Right hindlimb (tissue), 1 donor: ENCODE results near the gene CARHSP1.
"Not testable (repeated sequence)": the region's sequence is repeated elsewhere in the genome, so short reads cannot be mapped to it uniquely, and the experiment has no call there.

Experiments
- DNase-seq: peaks from one replicate; pipeline ENCODE4 v3.0.0-alpha.2; 2018

Gene CARHSP1

DNA sequence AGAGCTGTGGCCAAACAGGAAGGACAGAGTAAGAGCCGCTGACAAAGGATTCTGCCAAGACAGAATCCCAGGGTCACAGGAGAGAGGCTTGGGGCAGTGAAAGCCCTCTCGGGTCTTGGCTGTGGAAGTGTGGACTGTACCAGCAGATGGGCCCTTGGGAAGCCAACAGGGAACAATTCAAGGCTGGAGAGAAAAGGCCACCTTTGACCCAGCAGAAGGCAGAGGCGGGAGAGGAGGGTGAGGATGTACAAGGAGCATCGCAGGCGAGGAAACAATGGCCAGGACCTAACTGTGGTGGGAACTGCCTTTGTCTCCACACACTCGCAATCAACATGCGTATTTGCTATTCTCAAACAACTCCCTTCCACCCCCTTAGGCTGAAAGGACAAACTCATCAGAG is 15.7 kb downstream of the CARHSP1 start:
- no peak for DNase-seq

DNA sequence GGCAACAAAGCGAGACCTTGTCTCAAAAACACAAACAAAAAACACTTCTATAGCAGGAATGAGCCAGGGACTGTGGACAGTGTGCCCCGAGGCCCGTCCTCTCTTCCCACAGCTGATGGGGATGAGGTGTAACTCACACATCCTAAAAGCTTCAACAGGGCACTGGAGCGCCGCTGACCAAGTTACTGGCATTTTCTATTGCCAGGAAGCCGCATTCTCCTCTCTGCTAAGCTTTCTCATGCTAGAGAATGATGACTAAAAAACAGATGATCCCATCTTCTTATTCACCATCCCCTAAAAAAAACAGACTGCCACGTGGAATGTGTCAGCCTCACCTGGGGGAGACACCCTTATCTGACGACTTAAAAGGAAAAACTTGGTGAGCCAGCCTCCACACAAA is 16.3 kb downstream of the CARHSP1 start:
- no peak for DNase-seq

DNA sequence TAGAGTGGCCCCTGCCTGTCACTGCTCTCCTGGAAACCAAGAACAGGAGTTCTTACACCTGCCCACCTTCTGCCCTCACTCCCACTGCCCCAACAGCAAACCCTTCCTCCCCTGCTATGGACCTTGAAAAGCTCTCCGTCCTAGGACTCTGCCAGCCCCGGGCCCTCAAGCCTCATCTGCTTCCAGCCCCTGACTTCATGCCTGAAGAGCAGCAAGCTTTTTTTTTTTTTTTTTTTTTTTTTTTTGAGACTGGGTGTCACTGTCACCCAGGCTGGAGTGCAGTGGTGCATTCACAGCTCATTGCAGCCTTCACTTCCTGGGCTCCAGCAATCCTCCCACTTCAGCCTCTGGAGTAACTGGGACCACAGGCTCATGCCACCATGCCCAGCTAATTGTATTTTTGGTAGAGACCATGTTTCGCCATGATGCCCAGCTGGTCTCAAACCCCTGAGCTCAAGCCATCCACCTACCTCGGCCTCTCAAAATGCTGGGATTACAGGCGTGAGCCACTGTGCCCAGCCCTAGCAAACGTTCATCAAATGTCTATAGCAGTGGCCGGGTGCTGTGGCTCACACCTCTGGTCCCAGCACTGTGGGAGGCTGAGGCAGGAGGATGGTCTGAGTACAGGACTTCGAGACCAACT is 16.9 kb downstream of the CARHSP1 start:
- DNase-seq: no peak

DNA sequence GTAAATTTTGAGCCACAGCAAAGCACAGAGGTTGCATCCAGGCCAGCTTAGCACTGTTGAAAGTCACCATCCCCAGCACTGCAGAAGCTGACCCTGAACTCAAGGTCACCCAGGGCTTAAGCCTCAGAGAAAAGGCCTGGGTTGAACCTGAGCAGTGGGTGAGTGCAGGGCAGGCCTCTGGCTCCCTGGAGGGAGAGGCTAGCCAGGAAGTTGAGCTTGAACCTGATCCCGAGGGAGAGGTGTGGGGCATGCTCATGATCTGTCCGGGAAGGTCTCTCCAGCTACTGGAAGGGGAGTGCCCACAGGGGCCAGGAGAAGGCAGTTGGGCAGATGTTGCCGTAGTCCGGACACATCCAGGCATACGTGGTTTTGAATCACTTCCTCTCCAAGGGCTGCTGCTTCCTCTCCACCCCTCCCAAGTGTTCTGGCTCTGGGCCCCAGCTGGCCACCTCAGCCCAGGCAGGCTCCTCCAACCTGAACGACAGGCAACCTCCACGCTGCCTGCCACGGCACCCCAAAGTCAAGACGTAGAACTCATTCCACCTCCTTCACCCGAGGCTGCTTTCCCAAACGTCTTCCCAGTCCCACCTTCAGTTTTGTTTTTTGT is 18.4 kb downstream of the CARHSP1 start:
- no peak for DNase-seq

DNA sequence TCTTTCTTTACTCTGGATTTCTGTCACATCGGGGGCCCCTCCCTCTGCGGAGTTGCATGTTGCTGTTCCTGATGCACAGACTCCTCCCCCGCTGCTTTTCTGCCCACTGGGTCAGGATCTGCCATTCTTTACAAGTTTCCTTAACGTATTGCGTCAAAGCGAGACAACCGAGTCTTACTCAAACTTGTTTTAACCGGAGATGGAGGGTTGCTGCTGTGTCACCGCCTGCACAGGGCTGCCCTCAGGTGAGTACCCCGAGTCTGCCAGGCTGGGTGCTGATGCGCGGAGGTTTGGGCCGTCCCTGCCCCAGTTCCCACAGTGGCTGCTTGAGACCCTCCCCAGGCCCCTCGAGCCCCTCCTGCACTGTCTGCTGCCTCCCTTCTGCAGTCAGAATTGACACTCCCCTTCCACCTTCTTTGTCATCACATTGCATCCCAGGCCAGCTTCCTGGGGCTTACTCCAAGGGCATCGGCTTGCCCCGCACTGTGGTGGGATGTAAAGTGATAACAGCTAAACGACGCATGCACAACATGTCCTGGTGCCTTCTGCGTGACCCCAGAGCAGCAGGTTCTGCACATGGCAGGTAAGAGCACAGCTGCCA is 19.3 kb downstream of the CARHSP1 start:
- peak; percentile 12 for DNase-seq

DNA sequence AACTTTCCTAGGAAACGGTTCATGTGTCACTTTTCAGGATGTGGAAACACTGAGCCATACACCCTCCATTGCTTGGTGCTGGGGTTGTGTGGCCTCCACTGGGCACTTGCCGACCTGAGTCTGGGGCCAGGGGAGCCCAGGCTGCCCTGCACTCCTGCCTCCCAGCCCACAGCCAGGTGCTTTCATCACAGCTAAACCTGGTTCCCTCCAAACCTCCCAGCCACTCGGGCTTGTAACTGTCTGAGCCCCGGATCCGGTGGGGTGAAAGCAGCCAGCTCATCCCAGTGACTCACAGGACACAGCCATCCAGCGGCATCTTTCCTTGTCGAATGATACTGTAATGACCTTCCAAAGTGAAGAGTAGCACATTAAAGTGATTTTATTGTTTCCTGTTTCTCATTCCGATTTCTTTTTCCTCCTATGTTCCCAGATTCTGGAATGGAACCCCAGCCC is 19.8 kb downstream of the CARHSP1 start:
- DNase-seq: no peak

DNA sequence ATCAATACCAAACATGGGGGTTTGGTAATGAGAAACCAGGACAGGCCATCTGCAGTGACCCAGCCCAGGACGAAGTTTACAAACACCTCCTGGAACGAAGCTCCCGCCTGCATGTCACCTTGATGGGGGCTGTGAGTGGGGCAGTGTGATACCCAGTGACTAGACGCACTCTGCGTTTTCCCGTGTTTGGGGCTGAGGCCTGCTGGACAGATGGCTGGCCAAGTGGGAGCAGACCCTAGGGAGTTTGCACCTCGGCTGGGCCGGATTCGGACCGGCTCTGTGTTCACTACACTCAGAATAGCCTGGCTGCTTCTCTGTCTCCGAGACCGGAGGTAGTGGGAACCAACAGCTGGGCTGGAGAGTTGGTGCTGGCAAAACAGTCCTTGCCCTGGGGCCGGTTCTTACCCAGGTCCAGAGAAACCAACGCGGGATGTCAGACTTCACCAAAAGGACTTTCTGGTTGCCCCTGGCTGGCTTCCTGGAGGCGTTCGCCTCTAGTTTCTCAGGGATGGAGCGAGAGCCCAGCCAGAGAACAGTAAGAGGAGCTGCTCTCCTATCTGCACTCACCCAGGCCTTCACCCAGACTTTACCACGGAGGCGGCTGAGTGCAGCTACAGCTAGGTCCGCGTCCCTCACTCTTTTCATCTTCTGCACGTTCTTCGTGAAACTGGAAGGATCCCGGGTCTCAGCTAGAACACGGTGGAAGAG is 20.4 kb downstream of the CARHSP1 start:
- DNase-seq: no peak

DNA sequence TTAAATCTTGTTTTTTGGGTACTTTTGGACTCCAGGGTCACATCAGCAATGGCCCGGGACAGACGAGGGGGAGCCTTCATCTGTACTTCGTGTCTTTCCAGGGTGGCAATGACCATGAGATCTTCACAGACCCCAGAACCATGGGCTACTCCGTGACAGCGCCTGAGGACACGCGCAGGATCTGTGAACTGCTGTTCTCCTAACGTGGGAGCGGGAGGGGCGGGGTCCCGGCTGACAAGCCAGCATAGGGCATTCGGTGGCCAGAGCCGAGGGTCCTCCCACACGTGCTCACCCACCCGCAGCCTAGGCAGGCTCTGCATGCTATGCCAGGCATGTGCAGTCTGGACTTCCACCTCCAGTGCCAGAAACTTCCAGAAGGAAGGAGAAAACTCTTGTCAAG is 21.2 kb downstream of the CARHSP1 start:
- DNase-seq: no peak

DNA sequence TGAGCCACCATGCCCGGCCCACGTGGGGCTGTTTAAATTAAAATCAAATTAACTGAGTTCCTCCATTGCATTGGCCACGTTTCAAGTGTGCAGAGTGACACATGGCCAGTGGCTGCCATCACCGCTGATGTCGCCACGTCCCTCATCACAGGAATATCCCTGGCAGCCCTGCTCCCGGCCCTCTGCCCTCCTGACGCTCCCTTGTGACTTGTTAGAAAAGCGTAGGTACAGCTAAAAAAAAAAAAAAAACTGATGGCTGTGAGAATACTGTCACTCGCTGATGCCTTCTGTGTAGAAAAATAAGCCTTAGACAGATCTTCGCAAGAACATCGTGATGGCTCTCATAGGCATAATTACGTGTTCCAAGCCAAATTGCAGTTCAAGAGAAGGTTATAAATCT is 21.7 kb downstream of the CARHSP1 start:
- no peak for DNase-seq

DNA sequence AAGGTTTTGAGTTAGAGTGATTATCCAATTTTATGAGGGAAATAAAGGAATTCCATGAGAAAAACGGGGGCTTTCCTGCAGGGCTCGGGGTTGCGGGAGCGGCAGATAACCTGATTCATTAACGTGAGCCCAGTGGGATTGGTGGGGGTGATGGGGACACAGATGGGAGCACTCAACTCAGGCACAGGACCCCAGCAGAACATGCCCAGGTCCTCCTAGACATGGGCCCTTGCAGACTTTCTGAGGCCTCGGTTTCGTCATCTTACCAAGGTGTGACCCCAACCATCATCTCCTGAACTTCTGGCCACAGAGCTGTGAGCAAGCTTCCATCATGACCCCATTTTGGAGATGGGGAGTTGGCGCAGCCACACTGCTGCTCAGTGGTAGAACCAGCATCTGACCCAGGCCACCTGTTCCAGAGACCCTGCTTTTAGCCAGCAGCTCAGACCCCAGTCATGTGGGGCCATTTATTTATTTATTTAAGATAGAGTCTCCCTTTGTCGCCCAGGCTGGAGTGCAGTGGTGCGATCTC is 22.3 kb downstream of the CARHSP1 start:
- DNase-seq: no peak

DNA sequence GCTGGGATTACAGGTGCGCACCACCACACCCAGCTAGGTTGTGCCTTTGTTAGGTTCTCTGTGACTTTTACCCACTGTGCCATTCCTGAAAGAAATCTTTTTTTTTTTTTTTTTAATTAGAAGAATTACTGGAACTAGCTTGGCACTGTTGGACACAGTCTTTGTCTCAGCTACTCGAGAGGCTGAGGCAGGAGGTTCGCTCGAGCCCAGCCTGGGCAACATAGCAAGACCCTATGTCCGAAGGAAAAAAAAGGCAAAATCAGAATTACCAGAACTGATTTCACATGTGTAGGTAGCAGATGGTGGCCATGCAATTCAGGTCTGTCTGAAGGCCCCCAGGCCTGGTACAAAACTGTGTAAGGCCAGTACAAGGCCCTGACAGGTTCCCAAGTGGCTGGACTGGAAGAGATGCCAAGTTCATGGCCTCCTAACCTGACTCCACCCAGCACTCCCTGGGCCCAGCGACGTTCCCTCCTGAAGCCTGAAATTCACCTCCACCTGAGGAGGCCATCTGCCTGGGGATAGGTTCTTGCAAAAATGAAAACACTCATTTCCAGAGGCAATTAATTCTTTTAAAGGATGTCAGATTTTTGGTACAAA is 23.0 kb downstream of the CARHSP1 start:
- no peak for DNase-seq

DNA sequence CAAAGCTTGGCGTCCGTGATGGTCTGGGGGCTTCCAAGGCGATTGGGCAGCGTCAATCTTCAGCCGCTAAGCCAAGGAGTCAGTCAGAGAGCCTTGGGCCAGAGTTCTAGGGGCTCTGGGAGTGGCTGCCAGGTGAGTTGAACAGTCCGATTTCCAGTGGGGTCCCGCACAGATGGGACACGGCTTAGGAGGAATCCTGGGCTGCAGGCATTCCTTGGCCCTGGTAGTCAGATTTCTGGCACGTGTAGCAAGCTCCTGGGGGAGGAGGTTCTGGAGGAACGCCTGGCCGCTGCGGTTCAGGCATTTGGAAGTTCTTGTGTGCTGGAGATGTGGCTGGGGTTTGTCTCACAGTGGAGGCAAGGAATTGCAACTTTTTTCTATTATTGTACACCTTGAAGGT is 25.5 kb downstream of the CARHSP1 start:
- DNase-seq: not testable (repeated sequence)

DNA sequence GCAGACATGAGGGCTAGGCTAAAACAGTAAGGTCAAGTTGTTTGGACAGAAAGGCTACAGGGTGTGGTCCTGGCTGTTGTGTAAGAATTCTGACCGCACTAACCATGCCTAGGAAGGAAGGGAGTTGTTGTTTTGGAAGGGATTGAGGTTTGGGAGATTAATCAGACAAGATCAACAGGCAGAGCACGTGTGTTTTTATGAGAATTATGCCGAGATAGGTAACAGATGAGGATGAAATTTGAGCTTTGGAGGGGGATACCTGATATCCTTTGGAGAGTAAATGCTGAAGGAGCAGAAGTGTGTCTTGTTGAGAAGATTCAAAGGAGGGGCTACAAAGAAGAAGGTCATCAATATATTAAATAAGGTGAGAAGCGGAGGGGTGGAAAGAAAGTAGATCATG is 26.8 kb downstream of the CARHSP1 start:
- not testable (repeated sequence) for DNase-seq

DNA sequence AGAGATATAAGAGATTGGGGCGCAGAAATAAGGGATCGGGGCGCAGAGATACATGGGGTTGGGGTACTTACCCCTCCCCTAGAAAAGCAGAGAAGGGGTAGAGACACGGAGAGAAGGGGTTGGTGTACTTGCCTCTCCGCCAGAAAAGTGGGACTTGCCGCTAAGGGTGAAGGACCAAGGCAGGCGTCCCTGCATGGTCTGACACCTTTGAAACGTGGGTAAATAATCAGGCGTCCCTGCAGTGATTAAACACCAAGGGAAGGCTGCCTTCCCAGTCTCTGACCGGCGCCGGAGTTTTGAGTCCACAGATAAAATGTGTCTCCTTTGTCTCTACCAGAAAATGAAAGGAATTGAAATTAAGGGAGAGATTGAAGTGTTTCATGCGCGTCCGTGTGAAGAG is 31.2 kb downstream of the CARHSP1 start:
- DNase-seq: not testable (repeated sequence)

DNA sequence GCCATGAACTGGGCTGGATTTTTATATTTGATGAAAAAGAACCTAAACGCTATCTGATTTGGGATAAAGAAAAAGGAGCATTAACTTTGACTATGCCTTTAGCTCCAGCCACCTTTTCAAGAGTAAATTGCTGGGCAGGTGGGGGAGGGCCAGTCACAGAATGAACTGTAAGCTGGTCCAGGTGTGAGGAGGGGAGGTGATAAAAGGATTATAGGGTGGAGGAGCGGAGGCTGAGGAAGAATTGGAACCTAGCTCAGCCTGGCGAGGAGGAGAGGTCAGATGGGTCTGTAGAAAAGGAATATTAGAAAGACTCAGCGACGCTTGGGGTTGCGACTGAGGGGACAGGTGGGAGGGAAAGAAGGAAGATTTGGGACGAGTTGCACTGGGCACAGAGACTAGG is 32.0 kb downstream of the CARHSP1 start:
- not testable (repeated sequence) for DNase-seq

DNA sequence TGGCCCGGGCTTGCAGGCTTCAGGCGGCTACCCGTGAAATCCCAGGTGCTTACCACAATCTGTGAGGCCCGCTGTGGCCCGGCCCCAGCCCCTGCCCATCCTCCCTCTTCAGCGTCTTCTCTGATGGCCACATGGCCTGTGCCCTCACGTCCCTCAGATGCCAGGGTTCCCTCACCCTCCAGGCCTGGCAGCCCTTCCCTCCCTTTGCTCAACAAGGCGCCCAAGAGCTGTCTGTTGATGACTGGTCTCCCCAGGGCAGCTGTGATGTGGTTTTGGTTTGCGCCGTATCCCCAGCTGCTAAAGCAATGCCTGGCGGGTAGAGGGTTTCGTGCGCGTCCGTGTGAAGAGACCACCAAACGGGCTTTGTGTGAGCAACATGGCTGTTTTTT is 36.1 kb downstream of the CARHSP1 start:
- DNase-seq: no peak

DNA sequence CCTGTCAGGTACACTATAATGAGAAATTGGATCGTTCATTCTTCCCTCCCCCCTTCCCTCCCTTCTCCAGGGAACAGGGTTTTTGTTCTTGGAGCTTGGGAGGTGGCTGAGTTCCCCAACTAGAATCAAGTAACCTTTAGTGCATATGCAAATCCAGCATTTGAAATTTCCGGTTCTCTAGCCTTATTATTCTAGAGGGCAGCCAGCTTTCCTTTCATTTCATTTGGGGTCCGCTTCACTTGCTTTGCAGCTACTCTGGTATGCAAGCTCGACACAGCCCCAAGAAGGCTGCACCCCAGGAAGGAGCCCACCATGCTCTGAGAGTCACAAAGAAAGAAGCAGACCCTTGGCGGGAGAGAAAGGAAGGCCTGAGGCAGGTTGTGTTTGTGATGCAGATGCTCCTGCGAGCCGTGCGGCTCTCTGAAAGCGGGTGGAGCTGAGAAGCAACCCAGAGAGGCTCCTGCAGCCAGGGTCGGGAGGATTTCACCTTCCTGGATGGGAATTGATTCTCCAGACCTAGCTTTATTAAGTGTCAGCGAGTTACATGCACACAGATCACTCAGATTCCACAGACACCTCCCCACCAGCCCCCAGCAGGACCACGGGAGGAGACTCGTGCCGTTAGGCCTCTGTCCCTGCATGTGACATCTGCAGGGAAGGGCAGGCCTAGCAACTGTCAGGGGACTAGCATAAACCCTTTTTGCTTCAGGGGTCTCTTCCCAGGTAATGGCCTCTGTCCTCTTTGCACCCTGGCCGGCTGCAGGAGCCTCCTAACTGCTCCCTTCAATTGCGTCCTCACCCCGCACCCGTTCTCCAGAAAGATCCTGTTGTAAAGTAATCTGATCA is 36.7 kb downstream of the CARHSP1 start:
- DNase-seq: no peak

DNA sequence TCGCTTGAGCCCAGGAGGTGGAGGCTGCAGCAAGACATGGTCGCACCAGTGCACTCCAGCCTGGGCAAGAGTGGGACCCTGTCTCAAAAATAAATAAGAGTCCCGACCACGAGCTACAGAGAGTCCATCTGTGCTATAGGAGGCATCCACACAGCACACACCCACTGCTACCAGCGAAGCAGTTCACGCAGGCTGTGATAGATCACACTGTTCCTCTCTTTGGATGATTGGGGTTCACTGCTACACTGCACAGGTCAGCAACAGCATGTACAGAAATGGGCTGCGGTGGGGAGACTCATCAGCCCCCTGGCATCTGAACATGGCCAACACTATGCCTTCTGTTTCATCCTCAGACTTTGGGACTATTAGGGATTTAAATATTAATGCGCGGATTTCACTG is 37.4 kb downstream of the CARHSP1 start:
- no peak for DNase-seq

DNA sequence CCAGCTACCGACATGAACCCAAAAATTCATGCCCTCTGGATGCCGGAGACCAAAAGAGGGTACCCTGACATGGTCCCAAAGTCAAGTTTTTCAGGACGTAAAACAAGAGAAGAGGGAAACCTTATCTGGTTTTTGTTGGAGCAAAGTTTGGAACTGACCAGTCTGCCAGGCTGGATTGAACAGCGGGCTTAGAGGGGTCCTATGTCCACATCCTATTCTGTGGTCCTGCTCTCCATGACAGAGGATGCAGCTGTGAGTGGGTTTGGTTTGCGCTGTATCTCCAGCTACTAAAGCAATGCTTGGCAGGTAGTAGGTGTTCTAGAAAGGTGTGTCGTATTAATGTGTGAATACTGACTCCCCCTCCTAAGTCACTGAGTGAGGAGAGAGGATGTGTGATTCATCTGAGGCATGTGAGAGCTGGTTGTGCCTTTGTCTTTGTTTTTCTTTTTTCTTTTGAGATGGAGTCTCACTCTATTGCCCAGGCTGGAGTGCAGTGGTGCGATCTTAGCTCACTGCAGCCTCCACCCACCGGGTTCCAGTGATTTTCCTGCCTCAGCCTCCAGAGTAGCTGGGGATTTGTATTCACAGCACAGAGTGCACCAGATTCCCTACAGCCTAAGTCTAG is 40.2 kb downstream of the CARHSP1 start:
- no peak for DNase-seq

DNA sequence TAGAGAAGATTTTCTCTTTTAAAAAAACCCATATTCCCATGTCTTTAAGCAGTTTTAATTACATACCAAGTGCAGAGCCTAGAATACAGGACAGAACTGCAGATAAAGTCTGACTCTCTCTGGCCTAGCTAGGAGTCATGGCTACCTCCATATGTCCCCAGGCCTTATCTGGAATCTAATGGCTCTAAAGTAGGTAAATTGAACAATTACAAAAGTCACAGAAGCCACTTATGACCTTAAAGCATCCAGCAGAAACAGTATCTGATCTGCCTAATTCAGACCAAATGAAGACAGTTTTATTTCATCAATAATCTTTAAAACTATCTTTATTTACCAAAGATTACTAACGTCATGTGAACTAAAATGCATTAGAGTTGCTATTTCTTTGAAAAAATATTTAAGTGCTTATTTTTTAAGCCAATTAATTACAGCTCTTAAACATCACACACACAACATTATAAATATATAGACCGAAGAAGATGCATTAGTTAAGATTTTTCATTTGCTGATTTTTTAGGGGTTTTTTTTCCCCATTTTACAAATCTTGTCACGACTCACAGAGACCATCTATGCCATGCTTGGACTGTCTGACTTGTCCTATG is 42.4 kb downstream of the CARHSP1 start:
- DNase-seq: no peak

DNA sequence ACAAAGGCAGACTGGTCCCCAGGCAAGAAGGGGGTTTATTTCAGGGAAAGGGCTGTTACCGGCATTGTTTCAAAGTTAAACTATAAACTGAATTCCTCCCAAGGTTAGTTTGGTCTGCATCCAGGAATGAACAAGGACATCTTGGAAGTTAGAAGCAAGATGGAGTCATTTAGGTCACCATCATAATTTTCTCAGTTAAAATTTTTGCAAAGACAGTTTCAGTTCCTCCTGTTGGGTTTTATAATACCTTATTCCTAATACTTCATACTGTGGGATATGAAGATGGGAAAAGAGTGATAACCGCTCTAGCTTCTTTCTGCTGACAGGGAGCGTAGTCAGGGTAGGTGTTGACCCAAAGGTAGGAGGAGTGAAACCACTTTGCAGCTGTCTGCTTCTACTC is 46.4 kb downstream of the CARHSP1 start:
- no peak for DNase-seq
